Measurements from ENCODE around the gene VPS52.
A peak's percentile ranks its signal among the peaks of the same experiment; 100 is the strongest.
"Not testable (repeated sequence)": the region's sequence is repeated elsewhere in the genome, so short reads cannot be mapped to it uniquely, and the experiment has no call there.

VPS52 gene

DNA sequence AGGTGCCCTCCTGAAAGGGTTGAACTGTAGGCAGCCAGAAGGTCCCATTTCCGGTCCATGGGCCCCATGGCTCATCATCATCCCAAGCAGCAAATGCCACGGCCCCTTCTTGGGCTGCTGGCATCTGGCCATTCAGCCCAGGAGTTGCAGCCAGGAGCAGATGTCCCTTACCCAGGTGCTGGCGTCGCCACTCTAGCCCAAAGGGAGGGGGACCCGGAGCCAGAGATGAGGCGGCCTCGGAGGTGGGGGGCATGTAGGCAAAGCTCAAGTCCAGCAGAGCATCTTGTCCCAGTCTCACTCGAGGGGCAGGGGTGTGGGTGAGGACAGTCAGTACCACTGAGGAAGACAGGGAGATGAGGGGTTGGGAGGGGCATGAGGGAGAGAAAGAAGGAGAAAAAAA, 33.4 kb upstream of the VPS52 start:
- no peak for DNase-seq (ENCODE audit: low read depth)

DNA sequence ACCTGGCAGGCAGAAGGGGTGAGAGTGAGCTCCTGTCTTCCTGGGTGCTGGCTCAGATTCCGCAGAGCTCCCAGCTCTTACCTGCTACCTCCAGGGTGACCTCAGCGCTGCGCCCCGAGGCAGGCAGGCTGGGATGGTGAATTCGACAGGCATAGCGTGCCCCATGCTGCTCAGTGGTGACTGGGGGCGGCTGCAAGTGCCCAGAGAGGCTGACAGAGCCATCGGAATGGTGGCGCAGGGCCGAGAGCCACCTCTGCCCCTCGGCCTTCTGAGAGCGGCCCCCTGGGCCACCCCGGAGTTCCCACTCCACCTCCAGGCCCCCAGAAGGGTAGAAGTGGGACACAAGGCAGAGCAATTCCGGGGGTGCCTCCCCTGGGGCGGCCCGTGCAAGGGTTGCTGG, 32.5 kb upstream of the VPS52 start:
- DNase-seq (ENCODE audit: low read depth), result no peak

DNA sequence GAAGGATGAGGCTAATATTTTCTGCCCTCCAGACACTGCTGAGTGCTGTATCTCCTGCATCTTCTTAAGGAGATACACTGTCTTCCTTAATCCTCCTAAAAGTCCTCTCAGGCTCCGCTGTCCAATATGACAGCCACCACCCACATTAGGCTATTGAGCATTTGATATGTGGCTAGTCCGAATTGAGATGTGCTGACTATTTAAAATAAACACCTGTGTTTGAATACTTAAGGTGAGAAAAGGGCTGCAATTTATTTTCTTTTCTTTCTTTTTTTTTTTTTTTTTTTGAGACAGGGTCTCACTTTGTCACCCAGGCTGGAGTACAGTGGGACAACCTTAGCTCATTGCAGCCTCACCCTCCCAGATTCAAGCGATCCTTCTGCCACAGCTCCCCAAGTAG, 30.2 kb upstream of the VPS52 start:
- DNase-seq (ENCODE audit: low read depth), result no peak

DNA sequence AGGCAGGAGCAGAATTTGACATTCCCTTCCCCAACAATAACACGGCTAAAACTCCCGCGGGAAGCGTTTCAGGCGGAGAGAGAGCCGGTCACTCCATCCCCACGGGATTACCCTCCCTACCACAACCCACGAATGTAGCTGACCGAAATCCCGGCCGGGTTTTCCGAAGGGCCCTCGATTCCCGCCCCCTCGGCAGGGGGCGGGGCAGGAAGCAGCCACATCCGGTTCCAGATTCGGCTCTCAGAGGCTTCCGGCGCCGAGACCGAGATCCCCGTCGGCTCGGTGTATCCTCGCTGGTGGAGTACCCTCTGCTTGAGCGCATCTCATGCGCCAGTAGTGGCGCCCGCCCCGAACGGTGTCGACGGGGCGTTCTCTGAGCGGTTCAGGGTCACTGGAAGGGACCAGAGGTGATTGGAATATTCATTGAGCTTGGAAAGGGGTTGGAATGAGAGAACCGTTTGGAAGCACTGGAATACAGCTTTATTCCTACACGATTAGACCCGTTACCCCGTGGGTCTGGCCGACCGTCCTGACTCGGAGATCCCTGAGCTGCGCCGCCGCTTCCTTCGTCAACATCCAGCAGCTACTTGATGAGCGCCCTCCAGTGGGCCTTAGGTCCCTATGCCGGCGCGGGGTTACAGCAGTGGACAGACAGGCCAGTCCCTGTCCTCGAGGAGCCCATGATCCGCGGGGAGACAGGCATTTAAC, 27.7 kb upstream of the VPS52 start:
- peak; percentile 91 for DNase-seq (ENCODE audit: low read depth)

DNA sequence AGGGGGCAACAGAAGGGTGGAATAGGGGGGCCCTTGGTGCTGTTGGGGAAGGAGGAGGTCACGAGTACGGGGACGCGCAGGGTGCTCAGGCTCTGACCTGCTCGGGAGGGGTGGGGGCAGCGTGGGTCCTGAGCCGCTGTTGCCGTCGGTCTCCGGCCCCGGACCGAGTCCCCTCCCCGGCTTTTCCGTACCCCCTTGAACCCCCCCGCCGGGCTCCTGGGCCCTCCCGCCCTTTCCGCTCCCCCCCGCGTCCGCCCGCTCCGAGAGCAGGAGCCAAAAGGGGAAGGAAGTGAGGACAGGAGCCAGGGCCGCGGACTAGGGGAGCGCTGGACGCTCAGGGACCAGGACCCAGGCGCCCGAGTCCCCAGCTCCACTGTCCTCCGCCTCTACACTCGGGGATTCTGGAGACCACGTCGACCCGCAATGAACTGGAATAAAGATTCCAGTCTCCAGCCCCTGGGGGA, 27.1 kb upstream of the VPS52 start, which contains the start of gene RGL2:
TSS of gene RGL2 (minus strand) at position 170 of the 464 bp plus-strand sequence. CDS start 332 bp downstream, outside the sequence.
- DNase-seq (ENCODE audit: low read depth), result peak; percentile 78

DNA sequence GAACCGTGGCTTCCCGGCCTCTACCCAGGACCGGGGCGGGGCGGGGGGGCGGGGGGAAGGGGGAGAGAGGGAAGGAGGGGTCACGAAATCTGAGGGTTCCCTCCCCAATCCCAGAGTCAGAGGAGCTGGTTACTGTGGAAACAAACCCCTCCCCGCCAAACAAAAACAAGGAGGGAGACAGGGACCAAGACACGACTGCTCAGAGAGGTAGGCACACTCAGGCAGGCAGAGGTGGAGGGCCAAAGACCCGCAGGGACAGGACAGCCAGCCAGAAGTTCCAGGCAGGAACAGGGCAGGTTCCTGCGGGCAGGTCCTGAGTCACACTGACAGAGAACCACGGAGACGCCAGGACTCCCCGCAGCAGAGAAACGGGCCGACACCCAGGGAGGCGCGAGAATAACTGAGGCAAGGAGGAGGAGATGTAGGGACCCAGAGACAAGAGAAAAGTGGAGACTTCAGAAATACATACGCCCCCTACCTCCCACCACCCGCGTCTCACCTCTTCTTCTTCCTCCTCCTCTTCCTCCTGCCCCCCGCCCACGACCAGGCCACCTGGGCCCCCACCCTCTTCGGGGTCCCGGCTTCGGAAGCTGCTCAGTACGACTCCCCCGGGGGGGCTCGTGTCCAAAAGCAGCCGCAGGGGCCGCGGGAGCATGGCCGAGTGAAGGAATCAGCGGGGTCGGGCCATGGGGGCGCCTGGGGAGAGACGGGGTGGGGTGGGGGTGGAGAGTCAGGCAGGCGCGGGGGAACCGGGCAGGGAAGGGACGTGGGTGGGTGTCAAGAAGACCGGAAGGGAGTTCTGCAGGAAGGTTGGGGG, 26.5 kb upstream of the VPS52 start:
- DNase-seq (ENCODE audit: low read depth), result peak; percentile 89

DNA sequence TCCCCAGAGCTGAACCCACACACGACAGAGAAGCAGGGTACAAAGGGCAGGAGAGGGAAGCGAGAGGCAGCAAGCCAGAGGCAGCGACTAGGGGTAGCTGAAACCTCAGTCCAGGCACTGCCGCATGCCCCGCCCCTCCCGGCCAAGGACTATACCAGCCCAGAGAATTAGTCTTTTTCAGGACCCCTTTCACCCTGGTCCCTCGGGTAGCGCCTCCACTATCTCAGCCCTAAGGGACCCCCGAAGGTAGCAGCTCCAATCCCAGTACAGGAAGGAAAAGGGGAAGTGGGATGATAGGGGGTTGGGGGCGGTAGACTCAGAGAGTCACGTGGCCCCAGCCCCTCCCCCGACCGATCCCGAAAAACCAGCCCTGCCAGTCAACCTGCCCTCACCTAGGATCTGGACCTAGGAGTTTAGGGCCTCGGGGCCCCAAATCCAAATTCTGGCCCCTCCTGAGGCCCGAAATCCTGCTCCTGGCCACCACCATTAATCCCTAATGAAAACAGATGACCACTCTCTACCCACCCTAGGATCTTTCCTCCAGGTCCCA, 25.8 kb upstream of the VPS52 start:
- no peak for DNase-seq (ENCODE audit: low read depth)

DNA sequence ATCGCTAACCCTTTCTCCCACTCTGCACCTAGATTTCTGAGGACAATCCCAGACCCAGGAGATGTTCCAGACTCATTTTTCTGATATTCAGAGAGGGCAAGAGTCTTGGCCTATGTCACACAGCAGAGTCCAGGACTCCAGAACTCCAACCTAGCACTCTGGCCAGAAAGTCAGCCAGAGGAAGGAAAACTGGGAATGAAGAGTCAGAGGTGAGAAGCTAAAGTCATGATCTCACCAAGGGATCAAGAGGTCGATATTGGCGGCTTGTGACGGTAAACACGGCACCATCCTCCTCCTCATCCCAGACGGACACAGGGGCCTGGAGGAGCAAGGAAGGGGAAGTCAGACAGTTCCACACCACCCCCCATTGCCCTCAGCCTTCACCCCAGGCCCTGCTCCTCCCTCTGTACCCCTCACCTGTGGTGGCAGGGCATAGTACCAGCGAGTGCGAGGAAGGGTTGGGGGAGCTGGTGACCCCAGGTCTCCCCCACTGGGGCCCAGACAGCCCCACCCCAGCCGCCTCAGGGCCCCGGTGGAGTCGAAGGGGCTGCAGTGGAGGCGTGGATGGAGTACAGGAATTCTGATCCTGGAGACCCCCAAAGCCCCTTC, 25.2 kb upstream of the VPS52 start:
- no peak for DNase-seq (ENCODE audit: low read depth)

DNA sequence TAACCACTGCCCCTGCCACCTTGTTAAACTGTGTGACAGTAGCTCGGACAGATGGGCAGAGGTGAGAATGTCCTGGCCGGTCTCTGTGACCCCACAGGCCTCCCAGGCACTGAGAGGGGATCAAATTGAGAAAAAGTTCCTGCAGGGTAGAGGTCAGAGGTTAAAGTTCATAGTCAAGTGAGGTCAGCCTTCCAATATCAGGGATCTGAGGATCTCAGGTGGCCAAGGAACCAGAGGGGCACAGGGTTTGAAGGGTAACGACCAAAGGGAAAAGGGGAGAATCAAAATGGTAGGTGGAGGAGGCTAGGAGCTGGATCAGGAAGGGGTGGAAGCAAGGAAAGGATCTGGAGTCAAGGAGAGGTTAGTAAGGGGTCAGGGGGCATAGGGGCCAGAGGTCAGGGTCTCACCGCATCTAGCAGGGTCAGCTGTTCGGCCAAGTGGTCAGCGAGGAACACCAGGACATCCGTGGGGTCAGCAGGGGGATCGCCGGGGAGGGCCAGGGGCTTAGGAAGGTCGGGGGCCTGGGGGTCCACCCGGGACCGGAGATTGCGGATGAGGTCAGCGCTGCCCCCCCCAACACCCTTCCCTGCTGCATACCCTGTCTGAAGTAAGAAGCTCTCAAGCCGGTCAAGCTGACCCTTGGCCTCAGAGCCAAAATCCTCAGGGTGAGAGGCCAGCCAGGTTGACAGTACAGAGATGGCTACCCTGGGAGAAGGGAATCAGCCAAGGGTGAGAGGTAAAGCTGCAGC, 24.1 kb upstream of the VPS52 start:
- DNase-seq (ENCODE audit: low read depth), result no peak

DNA sequence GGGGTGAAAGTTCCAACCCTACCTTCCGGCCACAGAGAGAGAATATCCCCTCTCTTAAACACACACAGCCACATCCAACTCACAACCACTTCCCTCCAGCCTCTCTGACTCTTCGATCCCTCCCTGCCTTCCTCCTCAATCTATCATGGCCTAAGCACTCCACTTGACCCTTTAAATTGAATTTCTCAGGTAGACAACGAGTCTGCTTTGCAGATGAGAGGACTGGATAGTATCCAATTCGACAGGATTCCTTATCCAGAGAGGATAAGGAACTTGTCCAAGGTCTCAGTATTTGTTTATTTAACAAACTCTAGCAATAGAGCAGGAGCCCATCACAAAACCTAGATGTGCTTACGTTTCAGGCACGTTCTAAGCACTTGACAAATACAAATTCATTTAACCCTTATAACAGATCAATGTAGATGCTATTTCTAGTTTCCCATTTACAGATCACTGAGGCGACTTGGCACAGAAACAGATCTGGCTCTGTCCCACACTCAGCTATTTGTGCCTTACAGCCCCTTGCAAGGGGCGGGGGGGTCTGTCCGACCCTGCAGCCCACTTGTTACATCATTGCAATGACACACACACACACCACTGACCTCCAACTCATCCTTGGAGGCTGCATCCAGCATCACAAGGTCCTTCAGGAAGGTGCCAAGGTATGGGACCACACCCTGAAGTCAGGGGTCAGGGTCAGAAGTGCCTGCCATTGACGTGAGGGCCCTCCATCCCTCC, 22.6 kb upstream of the VPS52 start:
- DNase-seq (ENCODE audit: low read depth), result no peak

DNA sequence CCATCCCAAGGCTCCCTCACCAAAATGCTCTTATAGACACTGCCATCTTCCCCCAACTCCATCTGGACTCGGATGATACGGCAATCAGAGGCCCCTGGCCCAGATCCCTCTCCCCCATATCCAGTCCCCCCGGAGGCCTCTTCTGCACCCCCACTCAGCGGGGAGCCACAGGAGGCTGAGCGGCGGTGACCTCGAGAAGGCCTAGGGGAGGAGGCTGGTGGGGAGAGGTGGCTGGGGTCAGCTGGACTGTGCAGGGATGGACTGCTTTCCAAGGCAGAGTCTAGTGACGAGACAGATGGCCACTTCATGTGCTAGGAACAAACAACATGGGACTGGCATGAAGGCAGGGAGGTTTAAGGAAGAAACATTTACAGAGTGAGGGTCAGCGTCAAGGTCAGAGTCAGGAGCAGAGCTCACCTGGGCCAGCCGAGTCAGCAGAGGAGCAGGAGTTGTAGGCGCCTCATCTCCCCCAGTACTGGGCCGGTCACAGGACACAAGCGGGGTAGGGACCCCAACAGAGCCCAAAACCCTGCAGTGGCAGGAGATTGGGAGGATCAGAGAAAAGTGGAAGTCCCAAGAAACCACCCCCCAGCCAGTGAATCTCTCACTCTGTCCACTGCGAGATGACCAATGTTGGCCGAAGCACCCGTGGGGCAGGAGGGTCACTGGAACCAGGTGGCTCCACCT, 21.5 kb upstream of the VPS52 start:
- no peak for DNase-seq (ENCODE audit: low read depth)

DNA sequence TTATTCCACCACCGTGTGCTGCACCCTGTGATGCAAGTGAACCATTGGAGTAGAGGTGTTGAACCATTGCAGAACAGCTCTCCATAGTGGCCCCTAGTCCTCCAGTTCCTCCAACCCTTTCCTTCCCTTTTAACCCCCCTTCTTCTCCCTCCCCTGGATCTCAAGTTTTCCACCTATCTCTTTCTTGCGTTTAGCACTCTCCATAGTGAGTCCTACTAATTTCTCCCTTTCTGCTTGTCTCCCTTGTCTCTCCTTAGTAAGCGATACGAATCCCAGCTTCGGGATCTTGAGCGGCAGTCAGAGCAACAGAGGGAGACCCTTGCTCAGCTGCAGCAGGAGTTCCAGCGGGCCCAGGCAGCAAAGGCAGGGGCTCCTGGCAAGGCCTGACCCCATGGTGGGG, 18.8 kb upstream of the VPS52 start:
- DNase-seq (ENCODE audit: low read depth), result no peak

DNA sequence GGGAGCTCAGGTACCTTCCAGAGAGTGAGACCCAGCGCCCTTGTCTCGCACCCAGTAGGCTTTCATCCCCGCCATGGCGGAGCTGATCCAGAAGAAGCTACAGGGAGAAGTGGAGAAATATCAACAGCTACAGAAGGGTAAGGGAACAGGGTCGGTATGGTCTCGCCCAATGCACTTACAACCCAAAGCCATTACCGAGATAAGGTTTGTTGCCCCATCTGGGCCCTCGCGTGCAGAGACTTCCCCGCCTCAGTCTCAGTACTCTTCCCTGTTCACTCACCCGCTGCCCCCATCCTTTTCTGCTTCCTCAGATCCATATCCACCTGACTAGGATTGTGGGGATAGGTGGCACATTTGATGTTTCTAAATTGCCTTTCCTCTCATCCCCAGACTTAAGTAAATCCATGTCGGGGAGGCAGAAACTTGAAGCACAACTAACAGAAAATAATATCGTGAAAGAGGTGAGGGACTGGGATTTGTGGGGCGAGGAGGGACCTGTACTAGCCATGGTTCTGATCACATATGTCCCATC, 18.2 kb upstream of the VPS52 start:
- no peak for DNase-seq (ENCODE audit: low read depth)

DNA sequence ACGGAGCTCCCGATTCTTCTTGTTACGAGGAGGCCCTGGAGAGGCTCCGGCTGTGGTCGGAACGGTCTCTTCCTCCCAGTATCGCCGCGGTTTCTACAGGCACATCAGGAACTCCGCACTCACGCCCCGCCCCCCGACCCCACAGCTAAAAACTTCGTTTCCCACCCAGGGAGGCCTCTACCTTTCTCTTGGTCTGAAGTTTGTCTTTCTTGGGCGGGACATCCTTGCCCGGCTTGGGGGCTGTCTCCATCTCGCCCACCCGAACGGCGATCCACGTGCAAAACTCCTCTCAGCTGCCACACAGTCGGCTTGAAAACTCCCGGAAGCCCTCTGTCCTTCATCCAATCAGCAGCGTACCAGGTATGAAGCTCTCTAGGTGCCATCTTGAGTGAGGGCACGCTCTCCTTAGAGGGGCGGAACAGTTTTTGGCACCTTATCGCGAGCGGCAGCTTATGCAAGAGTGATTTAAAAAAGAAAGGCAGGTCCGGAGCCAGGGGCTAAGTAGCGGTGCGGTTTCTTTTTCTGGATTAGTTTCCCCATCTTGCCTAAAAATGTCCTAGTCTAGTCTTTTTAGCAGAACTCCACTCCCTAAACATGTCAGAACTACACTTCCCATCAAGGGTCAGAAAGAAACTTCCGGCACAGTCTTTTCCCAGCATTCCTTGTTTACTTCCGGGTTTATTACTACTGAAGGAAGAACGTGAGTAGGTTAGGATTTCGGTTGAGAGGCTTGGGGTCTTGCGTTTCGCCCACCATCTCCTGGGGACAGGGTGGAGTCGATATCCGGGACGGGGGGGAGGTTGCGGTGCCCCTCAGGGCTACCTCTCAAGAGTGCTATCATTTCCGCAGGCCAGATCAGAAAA, 17.5 kb upstream of the VPS52 start, which contains the start of the genes PFDN6 and WDR46:
TSS of gene PFDN6 (plus strand) at position 681 of the 863 bp plus-strand sequence. CDS start 256 bp downstream, outside the sequence.
TSS of gene WDR46 (minus strand) at position 319 of the 863 bp plus-strand sequence. CDS start at position 250, 69 bp downstream.
- peak; percentile 82 for DNase-seq (ENCODE audit: low read depth)

DNA sequence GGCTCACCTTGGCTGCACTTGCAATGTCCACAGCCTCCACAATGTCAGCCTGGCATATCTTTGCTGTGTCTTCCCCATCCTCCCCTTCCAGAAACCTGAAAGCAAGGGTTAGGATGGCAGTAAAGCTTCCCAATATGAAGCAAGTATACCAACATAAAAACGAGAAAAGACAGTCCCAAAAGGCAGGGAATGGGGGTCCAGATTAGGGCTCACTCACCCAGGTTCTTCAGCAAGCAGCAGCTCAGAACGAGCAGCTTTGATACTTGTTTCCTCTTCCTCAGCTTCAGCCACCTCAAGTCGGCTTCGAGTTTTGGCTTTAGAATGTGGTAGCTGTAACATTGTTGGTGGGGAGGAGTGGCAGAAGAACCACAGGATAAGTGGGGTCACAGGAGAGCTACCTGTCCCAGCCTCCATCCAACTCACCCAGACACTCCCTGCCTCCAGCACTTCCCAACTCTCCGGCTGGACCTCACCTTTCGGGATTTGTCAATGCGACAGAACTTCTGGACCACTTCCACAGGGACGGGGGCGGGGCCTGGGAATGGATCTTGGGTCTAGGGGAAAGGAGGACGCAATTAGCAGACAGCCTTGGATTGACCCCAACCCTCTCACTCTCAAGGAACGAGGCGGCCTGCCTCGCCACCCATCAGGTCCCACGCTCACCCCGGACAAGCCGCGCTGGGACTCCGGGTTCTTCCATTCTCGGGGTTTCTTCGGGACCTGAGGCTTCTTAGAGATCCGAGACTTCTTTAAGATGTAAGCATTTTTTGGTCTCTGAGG, 16.7 kb upstream of the VPS52 start:
- DNase-seq (ENCODE audit: low read depth), result no peak

DNA sequence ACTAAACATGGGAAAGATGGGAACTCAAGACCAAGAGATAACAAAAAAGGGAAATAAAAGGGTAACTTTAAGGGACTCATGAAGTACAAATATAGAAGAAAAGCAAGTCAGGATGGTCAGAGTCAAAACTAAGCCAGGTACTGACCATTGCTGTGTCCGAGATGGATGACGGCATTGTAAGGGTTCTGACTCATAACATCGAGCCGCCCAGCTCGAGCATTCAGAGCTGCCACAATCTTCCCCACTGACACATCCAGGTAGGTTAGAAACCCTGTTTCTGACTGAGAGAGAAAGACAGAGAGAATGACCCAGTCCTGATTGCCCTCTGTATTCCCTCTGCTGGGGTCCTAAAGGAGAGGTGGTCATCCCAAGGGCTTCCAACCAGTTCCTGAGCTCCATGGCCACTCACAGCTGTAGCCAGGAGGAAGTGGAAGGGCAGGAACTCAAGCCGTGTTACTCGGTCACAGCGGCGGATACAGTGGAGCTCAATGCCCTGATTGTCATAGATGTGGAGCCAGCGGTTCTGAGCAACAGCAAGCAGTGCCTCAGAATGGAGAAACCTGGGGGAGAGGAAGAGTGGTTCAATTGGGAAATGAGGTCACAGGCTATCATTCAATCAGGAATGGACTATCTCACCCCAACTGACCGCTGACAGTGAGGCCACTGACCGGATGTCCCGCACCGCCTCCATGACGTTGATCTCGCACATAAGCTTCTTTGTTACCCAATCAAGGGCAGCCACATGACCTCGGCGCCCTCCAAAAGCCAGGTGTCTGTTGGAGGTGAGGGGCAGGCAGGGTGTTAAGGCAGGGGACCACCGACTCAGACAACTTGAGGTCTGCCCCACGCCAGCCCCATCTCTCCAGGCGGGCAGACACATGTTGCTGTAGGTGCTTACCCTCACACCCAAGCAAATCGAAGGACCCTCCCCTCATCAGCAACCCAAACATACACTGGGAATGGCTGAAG, 15.6 kb upstream of the VPS52 start:
- no peak for DNase-seq (ENCODE audit: low read depth)

DNA sequence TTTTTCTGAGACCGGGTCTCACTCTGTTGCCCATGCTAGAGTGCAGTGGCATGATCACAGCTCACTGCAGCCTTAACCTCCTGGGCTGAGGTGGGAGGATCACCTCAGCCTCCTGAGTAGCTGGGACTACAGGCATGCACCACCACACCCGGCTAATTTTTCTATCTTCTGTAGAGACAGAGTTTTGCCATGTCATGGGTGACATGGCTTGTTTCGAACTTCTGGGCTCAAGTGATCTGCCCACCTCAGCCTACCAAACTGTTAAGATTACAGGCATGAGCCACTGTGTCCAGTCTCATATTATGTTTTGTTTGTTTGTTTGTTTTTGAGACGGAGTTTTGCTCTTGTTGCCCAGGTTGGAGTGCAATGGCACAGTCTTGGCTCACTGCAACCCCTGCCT, 13.5 kb upstream of the VPS52 start:
- not testable (repeated sequence) for DNase-seq (ENCODE audit: low read depth)

All from fibroblast of gingiva (primary cell).